Right kidney (tissue), 1 donor: Measurements from ENCODE around the gene ERCC2.
"Not testable (repeated sequence)": the region's sequence is repeated elsewhere in the genome, so short reads cannot be mapped to it uniquely, and the experiment has no call there.

ENCODE experiments used
- DNase-seq: peaks from one replicate; pipeline ENCODE4 v3.0.0-alpha.2; 2016

The ERCC2 gene

DNA sequence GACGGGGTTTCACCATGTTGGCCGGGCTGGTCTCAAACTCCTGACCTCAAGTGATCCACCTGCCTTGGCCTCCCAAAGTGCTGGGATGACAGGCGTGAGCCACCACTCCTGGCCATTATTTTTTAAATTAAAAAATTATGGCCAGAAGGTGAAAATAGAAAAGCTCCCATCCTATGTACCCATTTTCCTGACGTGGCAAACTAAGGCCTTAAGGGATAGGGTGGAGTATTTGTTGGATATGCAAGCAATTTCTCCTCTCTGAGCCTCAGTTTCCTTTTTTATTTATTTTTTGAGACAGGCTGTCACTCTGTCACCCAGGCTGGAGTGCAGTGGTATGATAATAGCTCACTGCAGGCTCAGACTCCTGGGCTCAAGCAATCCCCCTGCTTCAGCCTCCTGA lies 35.5 kb downstream of the ERCC2 start:
- DNase-seq, result not testable (repeated sequence)

DNA sequence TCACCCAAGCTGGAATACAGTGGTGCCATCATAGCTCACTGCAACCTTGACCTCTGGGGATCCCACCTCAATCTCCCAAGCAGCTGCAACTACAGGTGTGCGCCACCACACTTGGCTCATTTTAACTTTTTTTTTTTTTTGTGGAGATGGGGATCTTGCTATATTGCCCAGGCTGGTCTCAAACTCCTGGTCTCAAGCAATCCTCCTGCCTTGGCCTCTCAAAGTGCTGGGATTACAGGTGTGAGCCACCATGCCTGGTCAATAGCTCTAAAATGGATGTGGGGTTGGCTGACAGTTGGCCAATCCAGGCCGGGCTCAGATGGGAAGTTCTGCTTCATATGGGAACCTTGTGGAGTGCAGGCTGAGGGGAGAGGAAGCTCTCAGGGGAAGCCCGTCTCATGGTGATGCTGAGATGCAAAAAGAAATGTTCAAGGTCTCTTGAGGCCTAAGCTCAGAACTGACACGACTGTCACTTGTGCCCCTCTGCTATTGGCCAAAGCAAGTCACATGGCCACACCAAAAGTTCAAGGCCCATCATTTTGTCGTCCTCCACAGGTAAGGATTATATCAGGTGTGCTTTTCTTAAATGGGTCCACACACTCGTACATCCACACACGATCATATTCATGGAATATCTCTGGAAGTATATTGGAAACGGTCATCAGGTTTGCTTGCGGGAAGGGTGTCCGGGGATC lies 36.6 kb downstream of the ERCC2 start:
- no peak for DNase-seq

DNA sequence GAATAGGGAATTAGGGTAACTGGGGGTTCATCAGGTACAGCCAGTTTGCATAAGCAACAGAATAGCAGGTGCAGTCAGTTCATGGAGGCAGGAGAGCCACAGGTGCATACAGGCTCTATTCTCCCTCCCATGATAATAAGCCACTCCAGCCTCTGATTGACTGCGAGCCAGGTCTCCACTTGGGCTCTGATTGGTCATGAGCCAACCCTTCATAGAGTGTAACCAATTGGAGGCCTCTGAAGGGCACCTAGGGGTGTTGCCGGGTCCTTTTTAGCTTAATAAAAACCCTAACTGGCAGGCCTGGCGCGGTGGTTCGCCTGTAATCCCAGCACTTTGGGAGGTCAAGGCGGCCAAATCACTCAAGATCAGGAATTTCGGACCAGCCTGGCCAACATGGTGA lies 39.0 kb downstream of the ERCC2 start:
- DNase-seq, result no peak

DNA sequence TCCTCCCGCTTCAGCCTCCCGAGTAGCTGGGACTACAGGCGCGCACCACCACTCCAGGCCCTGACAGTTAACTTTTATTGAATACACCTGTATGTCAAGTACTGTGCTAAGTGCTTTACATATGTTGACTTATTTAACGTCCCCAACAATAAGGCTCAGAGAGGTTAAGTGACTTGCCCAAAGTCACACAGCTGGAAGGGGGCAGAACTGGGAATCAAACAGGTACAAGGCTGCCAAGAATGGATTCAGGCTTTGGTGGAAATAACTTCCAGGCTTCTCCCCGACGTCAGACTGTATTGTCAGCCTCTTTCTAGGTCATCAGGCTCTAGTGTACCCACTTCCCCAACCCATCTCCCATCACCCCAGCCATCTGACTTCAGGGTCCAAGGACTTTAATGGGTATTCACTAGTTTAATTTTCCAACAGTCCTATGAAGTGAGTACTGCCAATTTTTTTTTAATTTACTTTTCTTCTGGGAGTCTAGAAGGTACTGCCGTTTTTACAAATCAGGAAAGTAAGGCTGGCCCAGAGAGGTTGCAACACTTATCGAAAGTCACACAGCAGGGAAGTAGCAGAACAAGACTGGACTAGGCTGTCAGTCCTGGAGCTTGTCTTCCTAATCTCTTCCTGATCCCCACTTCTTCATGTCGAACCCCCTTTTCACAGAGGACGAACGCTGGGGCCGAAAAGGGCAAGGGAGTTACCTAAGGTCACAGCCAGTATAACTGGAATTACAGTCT lies 42.8 kb downstream of the ERCC2 start:
- DNase-seq, result no peak

DNA sequence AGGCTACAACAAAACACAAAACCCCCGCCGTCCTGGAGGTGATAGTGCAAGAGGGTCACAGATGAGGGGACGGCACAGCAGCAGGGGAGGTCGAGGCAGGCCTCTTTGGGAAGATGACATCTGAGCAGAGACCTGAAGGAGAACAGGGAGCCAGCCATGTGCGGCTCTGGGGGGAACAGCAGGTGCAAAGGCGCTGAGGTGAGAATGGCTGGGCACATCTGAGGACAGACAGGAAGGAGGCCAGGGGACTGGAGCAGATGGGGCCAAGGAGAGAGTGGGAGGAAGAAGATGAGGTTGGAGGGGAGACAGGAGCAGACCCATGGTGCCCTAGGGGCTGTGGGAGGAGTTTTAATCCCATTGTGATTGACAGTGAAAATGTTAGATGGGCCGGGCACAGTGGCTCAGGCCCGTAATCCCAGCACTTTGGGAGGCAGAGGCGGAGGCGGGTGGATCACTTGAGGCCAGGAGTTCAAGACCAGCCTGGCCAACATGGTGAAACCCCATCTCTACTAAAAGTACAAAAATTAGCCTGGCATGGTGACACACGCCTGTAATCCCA lies 45.9 kb downstream of the ERCC2 start:
- DNase-seq, result no peak

DNA sequence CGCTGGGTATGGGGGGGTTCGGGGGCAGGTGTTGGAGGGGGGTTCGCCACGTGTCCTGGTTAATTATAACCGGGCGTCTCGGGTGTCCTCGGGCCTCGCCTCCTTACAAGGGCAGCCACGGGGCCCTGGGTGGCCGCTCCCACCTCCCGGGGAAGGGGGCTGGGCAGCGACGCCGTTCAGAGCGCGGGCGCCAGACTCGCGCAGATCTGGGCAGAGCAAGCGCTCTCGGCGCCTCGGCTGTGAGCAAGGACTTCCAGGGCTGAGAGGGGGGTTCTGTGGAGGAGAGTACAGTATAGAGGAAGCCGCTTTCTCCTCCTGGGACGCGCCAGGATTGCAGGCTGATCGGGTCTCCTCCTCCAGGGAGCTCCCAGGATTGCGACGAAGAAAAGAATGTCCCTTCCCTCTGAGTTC lies 46.7 kb downstream of the ERCC2 start:
- peak; percentile 54 for DNase-seq

DNA sequence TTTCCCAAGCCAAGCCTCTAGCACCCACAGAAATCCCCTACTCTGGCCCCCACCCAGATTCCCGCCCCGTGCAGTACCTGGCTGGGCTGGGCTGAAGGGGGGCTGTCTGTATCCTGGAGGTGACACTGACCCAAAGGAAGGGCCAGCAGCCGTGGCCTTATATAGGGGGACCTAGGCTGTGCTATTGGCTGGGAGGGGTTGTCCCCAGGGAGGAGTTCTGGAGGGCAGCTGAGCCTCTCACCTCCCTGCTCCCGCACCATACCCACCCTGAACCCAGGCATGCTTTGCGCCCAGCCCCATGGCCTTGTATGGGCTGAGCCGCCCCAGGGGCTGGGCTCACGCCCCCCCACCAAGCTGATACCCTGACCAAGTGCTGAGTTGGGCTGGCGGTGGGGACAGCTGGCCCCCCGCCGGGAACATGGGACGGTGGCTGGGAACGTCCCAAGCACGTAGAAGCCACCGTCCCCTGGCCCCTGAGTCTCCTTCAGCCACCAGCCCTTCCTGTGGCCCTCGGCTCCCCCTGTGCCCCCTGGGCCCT lies 47.6 kb downstream of the ERCC2 start, which contains the start of gene CKM:
TSS of gene CKM (minus strand) at position 132 of the 538 bp plus-strand sequence. CDS start 3,162 bp downstream, outside the sequence.
- no peak for DNase-seq

DNA sequence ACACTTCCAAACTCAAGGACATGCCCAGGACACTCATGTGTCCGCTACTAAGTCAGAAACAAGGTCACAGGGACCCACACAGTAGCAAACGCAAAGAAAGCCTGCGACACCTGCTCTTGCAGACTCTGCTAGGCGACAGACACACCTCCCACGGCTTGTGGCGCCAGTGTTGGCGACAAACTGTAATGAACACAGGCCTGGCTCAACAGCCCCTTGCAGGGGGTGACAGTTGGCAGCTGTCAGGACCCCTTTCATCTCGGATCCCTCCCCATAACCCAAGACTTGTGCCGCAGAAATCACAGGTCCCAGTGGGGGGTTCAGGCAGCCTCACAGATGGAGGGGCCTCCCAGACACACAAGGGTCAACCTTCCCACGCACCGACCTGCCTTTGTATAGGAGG lies 48.1 kb downstream of the ERCC2 start:
- DNase-seq, result peak; percentile 51

DNA sequence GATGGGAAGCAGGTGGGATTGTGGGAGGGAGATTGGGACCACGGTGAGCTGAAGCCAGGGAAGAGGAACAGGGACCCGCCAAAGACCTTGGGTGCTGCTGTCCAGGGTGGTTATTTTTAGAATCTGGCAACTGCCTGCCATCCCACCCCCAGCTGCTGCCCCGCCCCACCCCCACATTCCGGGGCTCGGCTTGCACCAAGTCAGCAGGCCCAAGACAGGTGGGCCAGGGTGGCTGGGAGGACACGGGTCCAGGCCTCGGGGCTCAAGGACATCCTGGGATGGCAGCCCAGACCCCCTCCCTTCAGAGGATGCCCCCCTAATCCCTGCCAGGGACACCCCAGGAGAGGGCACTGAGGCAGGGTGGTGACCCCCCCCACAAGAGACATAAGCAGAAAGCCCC lies 48.5 kb downstream of the ERCC2 start:
- no peak for DNase-seq

DNA sequence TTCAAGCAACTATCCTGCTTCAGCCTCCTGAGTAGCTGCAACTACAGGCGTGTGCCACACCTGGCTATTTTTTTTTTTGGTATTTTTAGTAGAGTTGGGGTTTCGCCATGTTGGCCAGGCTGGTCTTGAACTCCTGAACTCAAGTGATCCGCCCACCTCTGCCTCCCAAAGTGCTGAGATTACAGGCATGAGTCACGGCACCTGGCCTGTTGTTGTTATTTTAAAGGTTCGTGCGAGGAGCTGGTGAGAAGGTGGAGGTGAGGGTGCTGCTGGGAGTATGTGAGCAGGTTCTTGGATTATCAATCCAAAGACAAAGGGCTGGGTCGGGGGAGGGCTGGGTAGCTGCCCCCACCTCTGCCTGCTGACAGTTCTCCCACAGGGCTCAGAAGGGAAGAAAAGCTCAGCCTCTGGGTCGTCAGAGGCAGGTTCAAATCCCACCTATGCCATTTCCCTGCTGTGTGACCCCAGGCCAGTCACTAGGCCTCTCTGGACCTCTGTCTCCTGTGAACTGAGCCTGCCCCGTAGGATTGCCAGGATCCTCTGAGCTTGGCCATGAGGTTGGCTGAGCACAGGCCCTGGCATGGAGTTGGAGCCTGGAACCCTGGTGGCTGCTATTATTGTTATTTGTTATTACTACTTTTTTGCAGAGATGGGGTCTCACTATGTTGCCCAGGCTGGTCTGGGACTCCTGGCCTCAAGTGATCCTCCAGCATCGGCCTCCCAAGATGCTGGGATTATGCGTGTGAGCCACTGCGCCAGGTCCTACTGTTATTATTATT lies 49.2 kb downstream of the ERCC2 start:
- DNase-seq, result no peak

DNA sequence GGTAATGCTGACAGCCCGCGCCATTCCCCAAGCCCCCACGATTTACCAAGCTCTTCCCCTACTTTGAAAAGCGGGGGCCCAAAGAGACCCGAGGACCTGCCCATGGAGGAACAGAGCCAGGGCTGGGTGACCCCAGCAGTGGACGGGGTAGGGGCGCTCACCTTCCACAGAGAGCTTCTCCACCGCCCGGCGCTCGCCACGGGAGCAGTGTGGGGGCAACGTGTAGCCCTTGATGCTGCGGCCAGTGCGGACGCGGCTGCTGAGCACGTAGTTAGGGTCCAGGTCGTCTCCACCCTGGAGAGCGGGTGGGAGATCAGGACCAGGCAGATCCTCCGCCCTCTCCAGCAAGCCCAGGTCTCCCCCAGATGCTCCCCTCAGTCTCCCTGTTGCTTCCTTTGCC lies 55.1 kb downstream of the ERCC2 start:
- no peak for DNase-seq

DNA sequence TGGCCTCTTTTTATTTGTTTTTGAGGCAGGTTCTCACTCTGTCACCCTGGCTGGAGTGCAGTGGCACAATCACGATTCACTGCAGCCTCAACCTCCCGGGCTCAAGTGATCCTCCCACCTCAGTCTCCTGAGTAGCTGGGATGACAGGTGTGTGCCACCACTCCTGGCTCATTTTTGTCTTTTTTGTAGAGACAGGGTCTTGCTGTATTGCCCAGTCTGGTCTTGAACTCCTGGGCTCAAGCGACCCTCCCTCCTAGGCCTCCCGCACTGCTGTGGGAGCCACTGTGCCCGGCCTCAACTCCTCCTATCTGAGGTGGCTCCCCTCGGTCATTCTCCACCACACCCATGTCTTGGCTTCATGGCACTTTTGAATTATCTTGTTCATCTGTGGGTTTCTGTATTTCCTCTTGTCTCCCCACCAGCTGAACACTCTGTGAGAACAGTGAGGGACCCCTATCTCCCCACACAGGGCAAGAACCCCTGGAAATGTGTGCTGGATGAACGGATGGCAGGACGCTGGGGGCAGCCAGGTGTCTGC lies 55.6 kb downstream of the ERCC2 start:
- DNase-seq, result no peak

DNA sequence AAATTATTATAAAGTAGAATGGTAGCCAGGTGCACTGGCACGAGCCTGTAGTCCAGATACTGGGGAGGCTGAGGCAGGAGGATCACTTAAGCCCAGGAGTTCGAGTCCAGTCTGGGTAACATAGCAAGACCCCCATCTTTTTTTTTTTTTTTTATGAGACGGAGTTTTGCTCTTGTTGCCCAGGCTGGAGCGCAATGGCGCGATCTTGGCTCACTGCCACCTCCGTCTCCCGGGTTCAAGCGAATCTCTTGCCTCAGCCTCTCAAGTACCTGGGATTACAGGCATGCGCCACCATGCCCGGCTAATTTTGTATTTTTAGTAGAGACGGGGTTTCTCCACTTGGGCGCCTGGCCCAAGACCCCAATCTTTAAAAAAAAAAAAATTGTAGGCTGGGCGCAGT lies 58.1 kb downstream of the ERCC2 start:
- not testable (repeated sequence) for DNase-seq

DNA sequence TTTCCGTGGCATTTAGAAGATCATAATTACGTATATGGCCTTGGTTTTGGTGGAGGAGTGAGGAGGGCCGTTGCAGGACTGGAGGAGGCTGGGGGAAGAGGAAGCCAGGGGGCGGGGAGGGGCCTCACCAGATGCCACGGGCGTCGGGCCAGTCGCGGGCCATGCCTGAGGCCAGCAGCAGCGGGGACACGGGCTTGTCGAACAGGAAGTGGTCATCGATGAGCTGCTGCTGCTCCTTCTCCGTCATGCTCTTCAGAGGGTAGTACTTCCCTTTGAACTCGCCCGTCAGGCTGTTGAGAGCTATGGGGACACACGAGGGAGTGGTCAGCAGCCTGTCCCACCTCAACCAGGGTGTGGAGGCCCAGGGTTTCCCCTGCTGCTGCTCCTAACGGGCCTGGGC lies 58.8 kb downstream of the ERCC2 start:
- no peak for DNase-seq

DNA sequence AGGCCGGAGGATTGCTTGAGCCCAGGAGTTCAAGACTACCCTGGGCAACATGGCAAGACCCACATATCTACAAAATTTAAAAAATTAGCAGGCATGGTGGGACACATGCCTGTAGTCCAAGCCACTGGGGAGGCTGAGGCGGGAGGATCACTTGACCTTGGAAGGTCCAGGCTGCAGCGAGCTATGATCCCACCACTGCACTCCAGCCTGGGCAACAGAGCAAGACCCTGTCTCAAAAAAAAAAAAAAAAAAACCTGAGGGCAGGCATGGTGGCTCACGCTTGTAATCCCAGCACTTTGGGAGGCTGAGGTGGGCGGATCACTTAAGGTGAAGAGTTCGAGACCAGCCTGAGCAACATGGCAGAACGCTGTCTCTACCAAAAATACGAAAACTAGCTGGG lies 61.1 kb downstream of the ERCC2 start:
- not testable (repeated sequence) for DNase-seq

DNA sequence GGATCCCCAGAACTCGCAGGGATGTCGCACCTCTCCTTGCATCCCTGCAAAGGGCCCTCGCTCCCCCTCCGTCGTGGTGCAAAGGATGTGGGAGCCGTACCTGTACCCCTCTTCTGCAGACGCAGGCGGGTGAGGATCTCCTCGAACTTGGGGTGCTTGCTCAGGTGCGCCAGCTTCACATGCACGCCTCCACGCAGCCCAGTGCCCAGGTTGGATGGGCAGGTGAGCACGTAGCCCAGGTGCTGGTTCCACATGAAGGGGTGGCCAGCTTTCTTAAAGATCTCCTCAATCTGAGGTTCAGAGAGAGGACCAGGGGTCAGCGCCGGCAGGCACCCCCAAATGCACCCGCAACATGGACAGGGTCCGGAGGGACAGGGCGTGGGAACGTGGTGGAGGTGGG lies 63.0 kb downstream of the ERCC2 start:
- DNase-seq, result no peak

DNA sequence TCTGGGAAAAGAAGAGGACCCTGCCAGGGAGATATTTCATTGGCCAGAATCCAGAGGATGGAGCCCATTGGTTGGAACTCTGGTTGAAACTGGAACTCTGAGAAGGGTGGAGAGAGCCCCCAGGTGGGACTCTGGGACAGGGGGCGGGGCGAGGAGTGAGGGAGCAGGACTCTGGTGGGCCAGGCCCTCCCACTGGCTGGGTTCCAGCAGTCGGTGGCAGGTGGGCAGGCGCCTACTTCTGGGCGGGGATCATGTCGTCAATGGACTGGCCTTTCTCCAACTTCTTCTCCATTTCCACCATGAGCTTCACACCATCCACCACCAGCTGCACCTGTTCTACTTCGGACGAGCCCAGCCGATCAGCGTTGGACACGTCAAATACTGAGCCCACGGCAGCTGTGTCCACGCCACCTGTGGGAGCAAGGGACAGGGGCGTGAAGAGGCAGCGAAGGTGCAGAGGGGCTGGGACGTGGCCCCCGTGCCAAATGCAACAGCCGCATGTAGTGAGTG lies 63.8 kb downstream of the ERCC2 start:
- DNase-seq, result peak; percentile 22

DNA sequence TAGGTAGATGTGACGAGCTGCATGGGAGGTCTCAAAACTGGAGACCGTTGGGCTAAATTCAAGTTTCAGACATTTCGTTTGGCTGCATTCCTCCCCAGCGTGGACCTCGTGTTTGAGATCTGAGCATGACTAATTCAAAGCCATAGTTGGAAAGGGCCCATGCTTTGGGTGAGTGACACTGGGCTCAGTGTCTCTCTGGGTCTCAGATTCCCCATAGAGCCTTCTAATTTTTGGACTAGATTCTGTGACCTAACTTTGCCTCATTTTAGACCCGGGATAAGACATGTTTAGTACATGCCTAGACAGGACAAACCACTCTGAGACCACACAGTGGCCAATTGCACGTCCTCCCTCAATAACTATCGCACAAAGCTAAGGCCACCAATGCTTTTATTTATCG lies 64.3 kb downstream of the ERCC2 start:
- no peak for DNase-seq

DNA sequence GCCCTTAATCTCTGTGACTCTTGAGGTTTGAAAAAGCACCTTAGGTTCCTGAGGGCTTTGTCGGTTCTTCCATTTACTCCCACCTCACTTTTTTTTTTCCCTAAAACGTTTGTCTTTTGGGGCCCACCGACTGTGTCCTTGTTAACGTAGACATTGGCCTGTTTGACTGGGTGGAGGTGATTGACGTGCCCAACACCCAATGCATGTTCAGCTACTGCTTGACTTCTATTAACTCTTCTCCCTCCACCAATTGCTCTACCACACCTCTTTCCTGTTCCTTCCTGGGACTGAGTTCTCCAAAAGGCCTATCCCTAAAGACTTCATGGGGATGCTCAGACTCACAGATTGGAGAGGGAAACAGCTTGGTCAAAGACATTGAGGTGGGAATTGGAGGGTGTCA lies 65.0 kb downstream of the ERCC2 start:
- DNase-seq, result no peak

DNA sequence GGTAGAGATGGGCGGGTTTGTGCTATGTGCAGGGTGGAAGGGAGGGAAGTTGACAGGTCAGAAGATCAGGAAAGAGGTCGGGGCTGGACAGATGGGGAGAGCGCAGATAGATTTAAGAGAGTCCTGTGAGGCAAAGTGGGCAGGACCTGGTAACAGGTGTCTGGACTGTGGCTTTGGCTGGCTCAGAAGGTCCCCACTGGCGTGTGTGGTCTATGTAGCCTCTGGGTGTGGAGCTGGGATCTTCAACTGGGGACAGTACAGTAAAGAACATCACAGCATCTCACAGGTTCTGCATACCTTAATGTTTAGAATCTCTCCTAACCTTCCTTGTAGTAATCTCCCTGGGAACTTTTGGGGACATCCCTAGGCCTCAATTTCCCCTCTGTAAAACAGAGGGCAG lies 65.4 kb downstream of the ERCC2 start:
- DNase-seq, result no peak

DNA sequence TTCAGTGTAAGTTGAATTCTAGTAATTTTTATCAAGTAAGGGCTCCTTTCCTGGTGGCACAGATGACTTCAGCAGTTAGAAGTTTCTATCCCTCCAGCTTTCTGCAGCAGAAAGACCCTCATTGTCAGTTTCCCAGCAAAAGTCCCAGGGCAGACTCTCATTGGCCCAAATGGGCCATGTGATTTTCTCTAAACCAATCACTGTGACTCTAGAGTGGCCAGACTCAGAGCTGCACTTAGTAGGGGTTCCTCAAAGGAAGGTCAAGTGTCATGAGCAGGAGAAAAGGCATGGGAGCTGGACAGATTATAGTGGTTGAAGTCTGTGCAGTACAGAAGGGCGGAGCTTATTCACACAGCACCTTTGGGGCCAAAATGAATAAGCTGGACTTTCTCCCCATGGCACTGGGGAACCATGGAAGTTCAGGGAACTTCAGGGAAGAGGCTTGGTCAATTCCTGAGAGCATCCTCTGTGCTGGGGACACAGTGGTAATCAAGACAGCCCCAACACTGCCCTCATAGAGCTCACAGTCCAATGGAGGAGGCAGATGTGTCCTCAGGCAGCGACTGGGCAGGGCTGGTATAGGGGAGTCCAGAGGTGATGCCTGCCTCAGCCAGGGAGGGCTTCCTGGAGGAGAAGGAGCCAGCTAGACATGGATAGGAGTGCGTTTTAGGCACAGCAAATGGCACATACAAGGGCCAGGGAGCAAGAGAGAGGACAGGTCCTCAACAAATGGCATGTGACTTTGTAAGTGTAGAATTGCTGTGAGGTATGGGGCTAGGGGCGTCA lies 66.0 kb downstream of the ERCC2 start:
- DNase-seq, result no peak
